Activated CD8-positive, alpha-beta T cell treated with anti-CD3 and anti-CD28 coated beads, Interleukin-2, amount 10 ng/mL, durations not matched to agents 7 days and 5 days (primary cell): ENCODE results near the gene POGZ. TPM values are rescaled to one million over a fixed set of nuclear protein-coding genes. Genes with fewer than 3 reads are reported as not detected.
"Not testable (repeated sequence)": the region's sequence is repeated elsewhere in the genome, so short reads cannot be mapped to it uniquely, and the experiment has no call there.

ENCODE experiments used
- ATAC-seq: fragments of 150-1000 bp; cut with Tn5 transposase; one replicate; pipeline ENCODE4 v1.10.0; 2021; ENCODE audit warnings: moderate library complexity
- CTCF ChIA-PET: fragments of 350-600 bp; sonication (Branson Sonifier 250); formaldehyde crosslinking; loops from one replicate; lab custom pipeline; 2021; ENCODE audit warnings: antibody characterized with exemption; lab: Charles Lee
- POLR2A ChIA-PET: fragments of 350-600 bp; sonication (Branson Sonifier 250); formaldehyde crosslinking; loops from one replicate; lab custom pipeline; 2021; ENCODE audit warnings: antibody characterized with exemption; lab: Charles Lee
- DNase-seq: peaks from one replicate; pipeline ENCODE4 v3.0.0-alpha.2; 2020
- H3K27ac Mint-ChIP-seq: one replicate; pipeline ENCODE4 v1.8.0; 2021; ENCODE audit warnings: mild to moderate bottlenecking, mixed read lengths
- H3K27me3 Mint-ChIP-seq: one replicate; pipeline ENCODE4 v1.8.0; 2021; ENCODE audit warnings: low read depth, mixed read lengths
- H3K36me3 Mint-ChIP-seq: one replicate; pipeline ENCODE4 v1.8.0; 2021; ENCODE audit warnings: low read depth, mixed read lengths
- H3K4me1 Mint-ChIP-seq: one replicate; pipeline ENCODE4 v1.8.0; 2021; ENCODE audit warnings: low read depth, mixed read lengths
- H3K4me3 Mint-ChIP-seq: one replicate; pipeline ENCODE4 v1.8.0; 2021; ENCODE audit warnings: mild to moderate bottlenecking, mixed read lengths
- H3K9me3 Mint-ChIP-seq: one replicate; pipeline ENCODE4 v1.8.0; 2022; ENCODE audit warnings: mixed read lengths; ENCODE audit not compliant: insufficient read depth
- total RNA-seq, 2 experiments: library from RNA; stranded (reverse); gene quantifications; one replicate each; pipeline ENCODE4 v1.2.3, GENCODE V29; 2021

Gene POGZ
- total RNA-seq, 2 experiments from 2014 or later: 67.7 to 68.5 TPM

- no peak overlapping the region for H3K27ac Mint-ChIP-seq
- H3K36me3 Mint-ChIP-seq: peaks cover 10% of the 10 kb centered on the region
- DNase-seq: no peak
- POLR2A ChIA-PET: no interaction called here
- no peak overlapping the region for H3K4me3 Mint-ChIP-seq
- H3K27me3 Mint-ChIP-seq: no peaks in the 10 kb centered on the region
- CTCF ChIA-PET: interaction anchor here (0.6 to 3.5 kb wide), 3 partner anchors 11 to 138 kb away, joined by 3 to 11 read pairs (median 3); no protein-coding TSS in a partner anchor
- no peak for ATAC-seq
- H3K9me3 Mint-ChIP-seq: peaks cover 4% of the 10 kb centered on the region
- H3K4me1 Mint-ChIP-seq: peaks cover 23% of the 10 kb centered on the region
Measured at GRCh38 chr1:151455231-151455630, 4.1 kb downstream of the POGZ start.

DNA sequence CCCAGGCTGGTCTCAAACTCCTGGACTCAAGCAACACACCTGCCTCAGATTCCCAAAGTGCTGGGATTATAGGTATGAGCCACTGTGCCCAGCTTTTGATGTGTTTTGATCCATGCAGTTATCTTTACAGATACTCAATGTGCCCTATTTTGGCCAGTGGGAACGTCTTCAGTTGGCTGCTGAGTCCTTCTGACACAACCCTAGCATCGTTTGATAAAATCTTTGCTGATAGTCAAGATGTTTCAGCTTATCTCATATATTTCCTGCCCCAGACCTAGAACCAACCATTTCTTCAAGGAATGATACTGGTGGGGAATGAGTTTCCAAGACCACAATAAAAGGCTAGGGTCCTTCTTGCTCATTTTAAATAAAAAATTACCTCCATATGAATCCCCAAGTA is 11.6 kb downstream of the POGZ start:
- ChIA-PET POLR2A (no interaction called here), CTCF (interaction anchor here (1.1 to 2.0 kb wide), 3 partner anchors 9 to 287 kb away, joined by 3 to 5 read pairs (median 4); no protein-coding TSS in a partner anchor)
- Mint-ChIP-seq H3K4me3 (no peak overlapping the region), H3K27me3 (no peaks in the 10 kb centered on the region), H3K9me3 (no peaks in the 10 kb centered on the region), H3K4me1 (peaks cover 32% of the 10 kb centered on the region), H3K36me3 (peaks cover 9% of the 10 kb centered on the region), H3K27ac (no peak overlapping the region)
- ATAC-seq (no peak), DNase-seq (no peak)

DNA sequence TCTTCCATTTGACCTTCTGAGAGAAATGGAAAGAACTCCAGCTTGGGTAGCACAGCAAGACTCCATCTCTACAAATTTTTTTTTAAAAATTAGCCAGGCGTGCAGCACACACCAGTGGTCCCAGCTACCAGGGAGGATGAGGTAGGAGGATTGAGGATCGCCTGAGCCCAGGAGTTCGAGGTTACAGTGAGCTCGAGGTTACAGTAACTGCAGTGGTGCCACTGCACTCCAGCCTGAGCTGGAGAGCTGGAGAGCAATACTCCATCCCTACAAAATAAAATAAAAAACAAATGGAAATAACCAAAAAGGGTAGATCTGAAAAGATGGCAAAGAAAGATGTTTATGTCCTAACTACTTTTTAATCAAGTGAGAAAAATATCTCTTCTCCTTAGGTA is 14.5 kb downstream of the POGZ start:
- H3K36me3 Mint-ChIP-seq: peaks cover 22% of the 10 kb centered on the region
- ATAC-seq (no peak), DNase-seq (no peak)
- peak overlapping the region; percentile 25 for H3K27ac Mint-ChIP-seq
- H3K9me3 Mint-ChIP-seq: no peaks in the 10 kb centered on the region
- H3K27me3 Mint-ChIP-seq: no peaks in the 10 kb centered on the region
- H3K4me3 Mint-ChIP-seq: no peak overlapping the region
- ChIA-PET CTCF (interaction anchor here (0.8 to 1.9 kb wide), 30 partner anchors 10 to 409 kb away, joined by 3 to 11 read pairs (median 4); partner anchors contain the start of genes CGN, PSMB4, THEM5 and TUFT1), POLR2A (interaction anchor here (1.4 kb wide), 1 partner anchor 46 kb away, joined by 4 read pairs; the partner anchor contains the start of gene PSMB4)
- peaks cover 37% of the 10 kb centered on the region for H3K4me1 Mint-ChIP-seq

DNA sequence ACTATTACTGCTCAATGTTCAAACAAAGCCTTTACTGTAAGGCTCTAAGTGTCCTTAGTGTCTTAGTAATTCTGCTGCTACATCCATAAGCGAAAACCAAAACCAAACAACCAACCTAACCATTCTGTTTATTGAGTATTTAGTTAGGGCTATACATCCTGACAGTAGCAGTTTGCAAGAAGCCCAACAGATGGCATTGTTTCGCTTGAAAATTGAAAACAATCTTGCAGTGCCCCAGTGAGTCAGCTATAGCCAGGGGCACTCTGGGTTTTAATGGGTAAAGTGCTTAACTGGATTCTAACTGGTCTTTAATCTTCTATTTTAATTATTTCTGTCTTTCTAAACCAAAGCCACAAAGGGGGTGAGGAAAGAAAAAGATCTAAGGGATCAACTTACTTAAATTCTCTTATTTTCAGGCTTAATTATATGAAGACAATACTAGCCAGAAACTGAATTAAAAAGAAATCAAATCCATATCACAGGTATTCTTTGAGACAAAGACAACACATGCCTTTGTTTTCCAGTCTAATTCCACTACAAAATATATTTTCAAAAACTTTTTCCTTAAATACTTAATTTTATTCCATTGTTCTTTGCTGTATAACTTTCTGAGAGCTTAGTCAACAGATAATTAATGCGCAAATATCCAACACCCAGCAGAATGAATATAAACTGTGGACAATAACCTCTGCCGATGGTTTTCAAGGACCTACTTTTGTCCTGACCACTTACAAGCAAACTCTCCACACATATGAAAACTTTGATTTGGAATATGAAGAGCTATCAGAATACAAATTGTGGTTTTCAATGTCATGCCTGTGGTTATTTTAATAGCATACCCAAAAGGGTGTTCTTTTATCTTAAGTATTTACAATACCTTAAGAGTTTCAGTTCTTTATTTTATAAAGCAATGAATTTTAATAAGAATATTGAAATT is 15.2 kb downstream of the POGZ start:
- ChIA-PET CTCF (interaction anchor here (0.7 to 1.9 kb wide), 33 partner anchors 9 to 409 kb away, joined by 3 to 11 read pairs (median 4); partner anchors contain the start of genes CGN, PSMB4, THEM5 and TUFT1), POLR2A (interaction anchor here (1.4 kb wide), 1 partner anchor 45 kb away, joined by 4 read pairs; the partner anchor contains the start of gene PSMB4)
- Mint-ChIP-seq H3K27me3 (no peaks in the 10 kb centered on the region), H3K27ac (no peak overlapping the region), H3K4me3 (no peak overlapping the region), H3K36me3 (peaks cover 19% of the 10 kb centered on the region), H3K4me1 (peaks cover 40% of the 10 kb centered on the region), H3K9me3 (no peaks in the 10 kb centered on the region)
- peak; percentile 82 for DNase-seq
- ATAC-seq: peak; percentile 95

GRCh38 chr1:151437396-151437795 is 21.9 kb downstream of the POGZ start:
- ChIA-PET POLR2A (interaction anchor here (1.1 kb wide), 1 partner anchor 22 kb away, joined by 4 read pairs; the partner anchor contains the start of gene POGZ), CTCF (interaction anchor here (1.1 to 1.4 kb wide), 2 partner anchors 19 to 157 kb away, joined by 3 to 4 read pairs; no protein-coding TSS in a partner anchor)
- not testable (repeated sequence) for H3K27ac Mint-ChIP-seq, DNase-seq, H3K9me3 Mint-ChIP-seq, H3K4me3 Mint-ChIP-seq, H3K27me3 Mint-ChIP-seq
- H3K36me3 Mint-ChIP-seq: peaks cover 23% of the 10 kb centered on the region
- peaks cover 25% of the 10 kb centered on the region for H3K4me1 Mint-ChIP-seq
- peak; percentile 19 for ATAC-seq

- peaks cover 22% of the 10 kb centered on the region for H3K36me3 Mint-ChIP-seq
- ChIA-PET CTCF (interaction anchor here (1.1 to 1.4 kb wide), 2 partner anchors 18 to 157 kb away, joined by 3 to 4 read pairs; no protein-coding TSS in a partner anchor), POLR2A (interaction anchor here (1.1 kb wide), 1 partner anchor 23 kb away, joined by 4 read pairs; the partner anchor contains the start of gene POGZ)
- no peak overlapping the region for H3K4me3 Mint-ChIP-seq
- peak; percentile 15 for ATAC-seq
- H3K27ac Mint-ChIP-seq: no peak overlapping the region
- no peaks in the 10 kb centered on the region for H3K9me3 Mint-ChIP-seq
- no peak for DNase-seq
- H3K27me3 Mint-ChIP-seq: no peaks in the 10 kb centered on the region
- H3K4me1 Mint-ChIP-seq: peaks cover 25% of the 10 kb centered on the region
Measured at GRCh38 chr1:151436985-151437384, 22.3 kb downstream of the POGZ start.

GRCh38 chr1:151435174-151435573 is 24.1 kb downstream of the POGZ start:
- ChIA-PET POLR2A (no interaction called here), CTCF (interaction anchor here (1.6 kb wide), 1 partner anchor 9 kb away, joined by 5 read pairs; no protein-coding TSS in a partner anchor)
- no peak for ATAC-seq
- no peak overlapping the region for H3K27ac Mint-ChIP-seq
- no peaks in the 10 kb centered on the region for H3K27me3 Mint-ChIP-seq
- peaks cover 20% of the 10 kb centered on the region for H3K4me1 Mint-ChIP-seq
- no peak overlapping the region for H3K4me3 Mint-ChIP-seq
- H3K9me3 Mint-ChIP-seq: no peaks in the 10 kb centered on the region
- peaks cover 11% of the 10 kb centered on the region for H3K36me3 Mint-ChIP-seq
- DNase-seq: no peak

DNA sequence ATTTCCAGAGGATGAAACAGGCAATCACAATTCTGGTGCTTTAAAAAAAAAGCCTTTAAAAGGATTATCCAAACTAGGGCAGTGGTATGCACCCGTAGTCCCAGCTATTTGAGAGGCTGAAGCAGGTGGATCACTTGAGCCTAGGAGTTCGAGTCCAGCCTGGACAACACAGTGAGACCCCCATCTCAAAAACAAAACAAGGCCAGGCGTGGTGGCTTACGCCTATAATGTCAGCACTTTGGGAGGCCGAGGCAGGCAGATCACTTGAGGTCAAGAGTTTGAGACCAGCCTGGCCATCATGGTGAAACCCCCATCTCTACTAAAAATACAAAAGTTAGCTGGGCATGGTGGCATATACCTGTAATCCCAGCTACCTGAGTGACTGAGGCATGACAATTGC is 25.5 kb downstream of the POGZ start:
- CTCF ChIA-PET, H3K27me3 Mint-ChIP-seq, DNase-seq: not testable (repeated sequence)

GRCh38 chr1:151428068-151428467 is 31.2 kb downstream of the POGZ start:
- Mint-ChIP-seq H3K4me1 (no peaks in the 10 kb centered on the region), H3K36me3 (peaks cover 41% of the 10 kb centered on the region), H3K27me3 (no peaks in the 10 kb centered on the region), H3K9me3 (no peaks in the 10 kb centered on the region), H3K27ac (no peak overlapping the region), H3K4me3 (no peak overlapping the region)
- DNase-seq: no peak
- ChIA-PET CTCF (interaction anchor here (2.1 kb wide), 1 partner anchor 10 kb away, joined by 5 read pairs; no protein-coding TSS in a partner anchor), POLR2A (no interaction called here)
- no peak for ATAC-seq

More for the DNA sequence above, 25.5 kb downstream of the POGZ start:
- ATAC-seq, POLR2A ChIA-PET, H3K27ac Mint-ChIP-seq, H3K9me3 Mint-ChIP-seq, H3K4me3 Mint-ChIP-seq: not testable (repeated sequence)
- Mint-ChIP-seq H3K36me3 (peaks cover 13% of the 10 kb centered on the region), H3K4me1 (peaks cover 17% of the 10 kb centered on the region)

- Mint-ChIP-seq H3K4me1 (no peaks in the 10 kb centered on the region), H3K27me3 (no peaks in the 10 kb centered on the region), H3K9me3 (no peaks in the 10 kb centered on the region), H3K27ac (no peak overlapping the region), H3K36me3 (peaks cover 51% of the 10 kb centered on the region), H3K4me3 (no peak overlapping the region)
- no peak for DNase-seq
- ATAC-seq: no peak
- ChIA-PET POLR2A (interaction anchor here (0.8 kb wide), 1 partner anchor 34 kb away, joined by 3 read pairs; the partner anchor contains the start of gene POGZ), CTCF (interaction anchor here (1.0 to 1.9 kb wide), 3 partner anchors 12 to 26 kb away, joined by 4 to 7 read pairs (median 5); partner anchors contain the start of gene PSMB4)
Measured at GRCh38 chr1:151425103-151425502, 34.2 kb downstream of the POGZ start.

GRCh38 chr1:151419819-151420218 is 39.5 kb downstream of the POGZ start:
- ChIA-PET CTCF (interaction anchor here (1.0 kb wide), 1 partner anchor 25 kb away, joined by 4 read pairs; no protein-coding TSS in a partner anchor), POLR2A (no interaction called here)
- ATAC-seq (no peak), DNase-seq (no peak)
- H3K4me3 Mint-ChIP-seq: no peak overlapping the region
- no peaks in the 10 kb centered on the region for H3K4me1 Mint-ChIP-seq
- H3K36me3 Mint-ChIP-seq: peaks cover 35% of the 10 kb centered on the region
- H3K9me3 Mint-ChIP-seq: no peaks in the 10 kb centered on the region
- H3K27me3 Mint-ChIP-seq: no peaks in the 10 kb centered on the region
- no peak overlapping the region for H3K27ac Mint-ChIP-seq
